HG02884 (cell line): ENCODE data around the gene EFNA2.

ENCODE experiments used
- ATAC-seq: cut with Tn5 transposase; IDR thresholded peaks from one replicate; pipeline ENCODE4 v1.9.1; 2021; ENCODE audit warnings: mild to moderate bottlenecking, moderate library complexity; ENCODE audit not compliant: unreplicated experiment

Gene EFNA2

GRCh38 chr19:1259876-1260748 is 25.6 kb upstream of the EFNA2 start:
- ATAC-seq = no peak

- peak; percentile 57 for ATAC-seq
These were observed 24.7 kb upstream of the EFNA2 start for GRCh38 chr19:1260749-1261537.

- no peak for ATAC-seq
These were observed 24.2 kb upstream of the EFNA2 start for GRCh38 chr19:1261538-1261797.

- ATAC-seq = no peak
These were observed 23.7 kb upstream of the EFNA2 start for GRCh38 chr19:1261798-1262622.

- ATAC-seq = no peak
These were observed 23.0 kb upstream of the EFNA2 start for GRCh38 chr19:1262623-1263123.

GRCh38 chr19:1263188-1263587 is 22.5 kb upstream of the EFNA2 start:
- ATAC-seq = no peak

GRCh38 chr19:1264801-1265614 is 20.7 kb upstream of the EFNA2 start:
- ATAC-seq = no peak

- no peak for ATAC-seq
These were observed 20.0 kb upstream of the EFNA2 start for GRCh38 chr19:1265615-1266128.

- ATAC-seq = no peak
These were observed 19.4 kb upstream of the EFNA2 start for GRCh38 chr19:1266129-1266915.

GRCh38 chr19:1266916-1267476 is 18.7 kb upstream of the EFNA2 start:
- no peak for ATAC-seq

- no peak for ATAC-seq
These were observed 18.0 kb upstream of the EFNA2 start for GRCh38 chr19:1267477-1268225.

- no peak for ATAC-seq
These were observed 17.2 kb upstream of the EFNA2 start for GRCh38 chr19:1268226-1269064.

GRCh38 chr19:1269065-1269477 is 16.6 kb upstream of the EFNA2 start, which contains the start of gene CIRBP:
Gene CIRBP, plus strand, starts transcription at chr19:1269332. Its CDS starts 1,602 bp downstream, at chr19:1270934.
- ATAC-seq = peak; percentile 51

GRCh38 chr19:1269478-1270212 is 16.0 kb upstream of the EFNA2 start:
- peak; percentile 27 for ATAC-seq

GRCh38 chr19:1270213-1270853 is 15.3 kb upstream of the EFNA2 start:
- no peak for ATAC-seq

GRCh38 chr19:1270854-1271527 is 14.7 kb upstream of the EFNA2 start:
- ATAC-seq = no peak
